GM18870 (cell line): ENCODE data around the gene TNK2.
"Not testable (repeated sequence)": the region's sequence is repeated elsewhere in the genome, so short reads cannot be mapped to it uniquely, and the experiment has no call there.

Source experiments
- ATAC-seq: cut with Tn5 transposase; IDR thresholded peaks from one replicate; pipeline ENCODE4 v1.9.1; 2021; ENCODE audit warnings: moderate library complexity; ENCODE audit not compliant: unreplicated experiment

The TNK2 gene

GRCh38 chr3:195872097-195872496 lies 36.3 kb downstream of the TNK2 start:
- ATAC-seq: no peak

- not testable (repeated sequence) for ATAC-seq
Measured at GRCh38 chr3:195871686-195872085, 36.7 kb downstream of the TNK2 start.

- no peak for ATAC-seq
Measured at GRCh38 chr3:195870937-195871336, 37.4 kb downstream of the TNK2 start.

- ATAC-seq: no peak
Measured at GRCh38 chr3:195870442-195870841, 37.9 kb downstream of the TNK2 start.

- ATAC-seq: no peak
Measured at GRCh38 chr3:195869413-195870001, 38.8 kb downstream of the TNK2 start.

GRCh38 chr3:195868866-195869412 lies 39.4 kb downstream of the TNK2 start:
- no peak for ATAC-seq

- ATAC-seq: no peak
Measured at GRCh38 chr3:195868336-195868865, 40.0 kb downstream of the TNK2 start.

- ATAC-seq: no peak
Measured at GRCh38 chr3:195867631-195868335, 40.6 kb downstream of the TNK2 start.

GRCh38 chr3:195866686-195867511 lies 41.5 kb downstream of the TNK2 start:
- no peak for ATAC-seq

- ATAC-seq: no peak
Measured at GRCh38 chr3:195865752-195866151, 42.6 kb downstream of the TNK2 start.

- ATAC-seq: no peak
Measured at GRCh38 chr3:195863121-195864061, 45.0 kb downstream of the TNK2 start.

GRCh38 chr3:195862318-195862717 lies 46.0 kb downstream of the TNK2 start:
- ATAC-seq: not testable (repeated sequence)

- ATAC-seq: no peak
Measured at GRCh38 chr3:195860456-195860855, 47.9 kb downstream of the TNK2 start.

- ATAC-seq: no peak
Measured at GRCh38 chr3:195859846-195860411, 48.4 kb downstream of the TNK2 start.

GRCh38 chr3:195859061-195859845 lies 49.1 kb downstream of the TNK2 start:
- ATAC-seq: no peak

- ATAC-seq: no peak
Measured at GRCh38 chr3:195856410-195857084, 51.8 kb downstream of the TNK2 start.

- ATAC-seq: no peak
Measured at GRCh38 chr3:195855471-195856409, 52.6 kb downstream of the TNK2 start.
